T-cell (primary cell): ENCODE measurements around the gene ARHGAP15. TPM values are rescaled to one million over a fixed set of nuclear protein-coding genes. Genes with fewer than 3 reads are reported as not detected.
A peak's percentile ranks its signal among the peaks of the same experiment; 100 is the strongest.

Experiments used
- ATAC-seq, 4 experiments: fragments of 200-7000 bp in 3 of 4; fragments of 150-1000 bp in 1 of 4; cut with Tn5 transposase; replicated peaks in 1 of 4; 1 replicate in 3 of 4; 2 replicates in 1 of 4; pipeline ENCODE4 v1.10.0; 2021; ENCODE audit warnings: moderate library complexity in 3 of 4, mild to moderate bottlenecking in 2 of 4, moderate number of reproducible peaks in 1 of 4
- CTCF ChIA-PET, 2 donors: fragments of 300-600 bp; sonication (Branson Sonifier 250); formaldehyde crosslinking; loops; one replicate each; lab custom pipeline; 2022; ENCODE audit warnings: antibody characterized with exemption in 2 of 2; lab: Charles Lee
- POLR2A ChIA-PET, 2 donors: fragments of 300-600 bp; sonication (Branson Sonifier 250); formaldehyde crosslinking; loops; one replicate each; lab custom pipeline; 2022; ENCODE audit warnings: antibody characterized with exemption in 2 of 2; lab: Charles Lee
- DNase-seq, 35 experiments: peaks; one replicate each; pipeline versions ENCODE4 v3.0.0 to v3.0.0-alpha.2; 2013 to 2023
- H3K27ac ChIP-seq: one replicate; pipeline ENCODE4 v1.5.1; 2013; ENCODE audit warnings: low read length
- H3K27me3 ChIP-seq, 2 experiments: replicated peaks in 1 of 2; 1 replicate in 1 of 2; 2 replicates in 1 of 2; pipeline versions ENCODE4 v1.6.1 to v1.7.0; 2013; ENCODE audit warnings: low read length in 1 of 2, mixed read lengths in 1 of 2; ENCODE audit not compliant: control insufficient read depth in 2 of 2, insufficient read depth in 2 of 2; ENCODE audit errors: extremely low read depth in 1 of 2
- H3K36me3 ChIP-seq, 2 donors: 1 replicate in 1 of 2; 2 replicates in 1 of 2; pipeline versions ENCODE4 v1.6.1 to v1.7.0; 2013; ENCODE audit warnings: low read length in 1 of 2; ENCODE audit not compliant: control insufficient read depth in 2 of 2, insufficient read depth in 1 of 2; ENCODE audit errors: extremely low read depth in 1 of 2
- H3K4me1 ChIP-seq, 2 experiments: 1 replicate in 1 of 2; 2 replicates in 1 of 2; pipeline versions ENCODE4 v1.6.1 to v1.7.0; 2013; ENCODE audit warnings: low read length in 2 of 2, mixed read lengths in 1 of 2; ENCODE audit not compliant: insufficient read depth in 2 of 2, control insufficient read depth in 1 of 2; ENCODE audit errors: extremely low read depth in 1 of 2
- H3K4me3 ChIP-seq, 2 donors: 1 replicate in 1 of 2; 2 replicates in 1 of 2; pipeline versions ENCODE4 v1.5.1 to v1.7.0; 2013; ENCODE audit warnings: mild to moderate bottlenecking in 2 of 2, low read length in 1 of 2, moderate library complexity in 1 of 2; ENCODE audit not compliant: control insufficient read depth in 1 of 2; ENCODE audit errors: extremely low read depth in 1 of 2
- H3K9me3 ChIP-seq: 2 replicates; pipeline ENCODE4 v1.7.0; 2013
- H3K27ac Mint-ChIP-seq, 2 donors: one replicate each; pipeline ENCODE4 v1.8.0; 2020 to 2021; ENCODE audit warnings: mild to moderate bottlenecking in 2 of 2, mixed read lengths in 2 of 2
- H3K27me3 Mint-ChIP-seq, 2 donors: one replicate each; pipeline ENCODE4 v1.8.0; 2021 to 2022; ENCODE audit warnings: mixed read lengths in 2 of 2
- H3K36me3 Mint-ChIP-seq: one replicate; pipeline ENCODE4 v1.8.0; 2021; ENCODE audit warnings: mixed read lengths
- H3K4me1 Mint-ChIP-seq, 3 donors: one replicate each; pipeline ENCODE4 v1.8.0; 2020 to 2022; ENCODE audit warnings: mixed read lengths in 3 of 3, mild to moderate bottlenecking in 1 of 3
- H3K4me3 Mint-ChIP-seq, 3 donors: one replicate each; pipeline ENCODE4 v1.8.0; 2020 to 2022; ENCODE audit warnings: mild to moderate bottlenecking in 3 of 3, mixed read lengths in 3 of 3, moderate library complexity in 3 of 3
- H3K9me3 Mint-ChIP-seq, 3 donors: one replicate each; pipeline ENCODE4 v1.8.0; 2020 to 2022; ENCODE audit warnings: mixed read lengths in 3 of 3
- WGBS: methylation state at CpG from one replicate; pipeline ENCODE4 v1.1.5; 2013; ENCODE audit warnings: missing lambda C conversion rate; ENCODE audit not compliant: insufficient coverage; 5-methylcytosine and 5-hydroxymethylcytosine counted together
- total RNA-seq, 35 experiments: library from RNA in 6 of 35; stranded (reverse) in 6 of 35; fragments of 120-200 nt in 1 of 35; gene quantifications; one replicate each; pipeline versions ENCODE4 v1.2.1 to v1.2.4 and lab custom pipeline; 2013 to 2026

Gene ARHGAP15
- total RNA-seq, 5 donors from 2014 or later (not counting 1 experiment from before 2014, with no cell fraction given): 154 to 271 (median 188) TPM

DNA sequence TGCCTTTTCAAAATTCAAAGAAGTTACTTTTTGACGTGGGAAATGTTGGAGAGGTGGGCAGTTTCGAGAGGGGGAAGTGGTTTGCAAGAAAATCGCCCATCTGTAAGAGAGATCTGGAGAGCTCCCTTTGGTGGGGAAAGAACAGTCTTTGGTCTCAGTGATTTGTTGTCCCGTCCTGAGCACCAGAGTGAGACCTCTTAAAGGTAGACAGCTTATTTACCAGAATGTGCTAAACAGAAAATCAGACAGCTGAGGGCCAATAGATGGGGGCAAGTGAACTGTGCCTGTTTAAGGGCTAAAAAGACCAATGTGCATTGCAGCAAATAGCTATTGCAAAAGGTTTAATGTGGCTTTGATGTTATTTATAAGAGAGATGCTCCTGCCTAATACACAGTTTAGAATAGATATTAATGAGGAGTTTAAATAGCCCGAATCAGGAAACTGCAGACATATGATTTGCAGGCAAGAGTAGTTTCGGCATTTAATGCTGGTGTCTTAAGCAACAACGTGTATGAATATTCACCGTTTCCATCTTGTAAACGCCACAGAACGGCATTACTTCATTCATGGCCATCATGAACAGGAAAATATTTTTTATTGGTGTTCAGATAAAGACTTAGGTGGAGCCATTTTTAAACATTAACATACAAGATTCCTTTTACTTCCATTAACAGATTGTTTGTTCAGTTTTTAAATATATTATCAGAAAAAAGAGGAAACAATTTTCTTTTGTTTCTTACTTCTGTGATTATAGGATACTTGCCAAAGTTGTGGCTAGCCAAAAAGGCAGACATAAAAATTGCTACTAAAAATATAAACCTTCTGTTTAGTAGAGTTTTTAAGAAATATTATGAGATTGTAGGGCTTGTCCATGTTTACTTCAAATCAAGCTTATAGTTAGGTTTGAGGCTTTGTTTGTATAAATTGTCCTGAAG is 29.6 kb downstream of the ARHGAP15 start:
- CTCF ChIA-PET: interaction anchor here (0.7 to 8.8 kb wide), 12 partner anchors 9 to 125 kb away, joined by 3 to 99 read pairs (median 4); no protein-coding TSS in a partner anchor
- no peak for ATAC-seq
- no peak for DNase-seq
- Mint-ChIP-seq H3K9me3 (no peaks in the 10 kb centered on the region), H3K27ac (peak overlapping the region; percentile 87 to 93), H3K4me3 (peak overlapping the region in 1 of 3 donors; percentile 38), H3K36me3 (peaks cover 34% of the 10 kb centered on the region), H3K4me1 (peaks cover 91 to 94% (median 91%) of the 10 kb centered on the region in 3 donors), H3K27me3 (no peaks in the 10 kb centered on the region)
- WGBS: 44% methylated on average over 3 of the region's 10 CpGs
- H3K9me3 ChIP-seq: no peaks in the 10 kb centered on the region
- no peaks in the 10 kb centered on the region for H3K27me3 ChIP-seq
- POLR2A ChIA-PET: interaction anchor here in 1 of 2 donors (0.6 kb wide), 2 partner anchors 10 to 30 kb away, joined by 3 to 8 read pairs; no protein-coding TSS in a partner anchor
- H3K4me1 ChIP-seq: peaks cover 13 to 30% of the 10 kb centered on the region in 2 experiments
- H3K4me3 ChIP-seq: no peak overlapping the region
- H3K36me3 ChIP-seq: peaks cover 0 to 33% of the 10 kb centered on the region in 2 donors
- H3K27ac ChIP-seq: no peak overlapping the region

DNA sequence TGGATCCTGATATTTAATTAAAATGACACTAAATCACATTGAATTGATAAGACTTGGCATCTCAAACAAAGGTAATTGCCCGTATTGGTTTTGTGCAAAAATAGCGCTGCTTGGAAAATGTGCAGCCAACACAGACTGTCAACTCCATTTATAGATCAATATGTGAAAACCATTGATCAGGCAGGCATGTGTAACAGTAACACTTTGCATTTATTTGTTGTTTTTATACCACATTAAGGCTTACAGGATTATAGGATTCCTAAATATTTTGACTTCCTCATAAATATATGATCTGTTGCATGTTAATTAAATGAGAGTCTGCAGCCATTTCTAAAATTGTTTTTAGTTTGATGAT is 30.2 kb downstream of the ARHGAP15 start:
- H3K27me3 ChIP-seq: no peaks in the 10 kb centered on the region
- ChIA-PET CTCF (interaction anchor here in 1 of 2 donors (0.6 to 8.8 kb wide), 7 partner anchors 11 to 124 kb away, joined by 3 to 99 read pairs (median 9); no protein-coding TSS in a partner anchor), POLR2A (interaction anchor here in 1 of 2 donors (0.6 kb wide), 1 partner anchor 11 kb away, joined by 3 read pairs; no protein-coding TSS in a partner anchor)
- H3K4me3 ChIP-seq: no peak overlapping the region
- no peak overlapping the region for H3K27ac ChIP-seq
- Mint-ChIP-seq H3K27ac (peak overlapping the region; percentile 82 to 87), H3K4me1 (peaks cover 91 to 94% (median 91%) of the 10 kb centered on the region in 3 donors), H3K36me3 (peaks cover 39% of the 10 kb centered on the region), H3K27me3 (no peaks in the 10 kb centered on the region), H3K9me3 (no peaks in the 10 kb centered on the region), H3K4me3 (peak overlapping the region in 1 of 3 donors; percentile 25)
- no peak for DNase-seq
- H3K36me3 ChIP-seq: peaks cover 0 to 36% of the 10 kb centered on the region in 2 donors
- no CpG with 5 or more reads among the region's 2 CpGs for WGBS
- H3K4me1 ChIP-seq: peaks cover 13 to 28% of the 10 kb centered on the region in 2 experiments
- no peaks in the 10 kb centered on the region for H3K9me3 ChIP-seq
- ATAC-seq: no peak

DNA sequence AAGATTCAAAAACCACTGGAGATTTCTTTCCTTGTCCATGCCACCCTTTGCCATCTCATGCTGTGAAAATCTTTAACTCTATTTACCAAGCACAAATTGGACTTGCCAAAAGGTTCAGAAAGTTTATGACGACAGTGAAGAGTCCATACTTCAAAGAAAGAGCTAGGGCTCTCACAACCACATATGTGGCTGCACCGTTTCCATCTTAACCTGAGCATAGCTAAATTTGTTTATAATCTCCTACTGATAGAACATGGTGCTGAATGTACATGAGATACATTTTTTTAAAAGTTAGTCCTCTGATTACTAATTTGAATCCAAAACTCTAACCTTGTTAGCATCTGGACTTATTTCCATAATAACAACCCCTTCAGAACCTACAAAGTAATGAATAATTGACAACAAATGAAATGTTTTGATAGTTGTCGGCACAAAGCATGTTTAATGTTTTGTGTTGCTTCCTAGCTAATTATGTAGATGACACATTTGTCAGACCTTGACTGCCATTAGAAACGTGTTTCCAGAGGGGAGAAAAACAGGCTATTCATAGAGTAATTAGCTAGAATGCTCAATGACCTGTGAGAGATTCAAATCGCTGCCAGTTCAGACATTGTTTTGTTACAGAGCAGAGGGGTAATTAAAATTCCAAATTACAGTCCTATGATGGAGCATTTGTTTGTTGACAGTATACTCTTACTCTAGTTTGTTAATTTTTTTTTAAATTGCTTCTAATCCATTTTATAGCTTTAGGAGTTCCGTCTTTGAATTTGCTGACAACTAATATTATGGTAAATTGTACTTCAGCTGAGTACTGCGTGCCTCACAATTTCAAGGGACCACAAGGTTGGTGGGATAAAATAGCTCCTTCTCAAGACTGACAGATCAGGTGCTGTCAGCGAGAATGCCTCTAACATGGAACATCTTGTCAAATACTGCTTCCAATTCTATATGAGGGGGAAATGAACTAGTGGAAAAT is 31.8 kb downstream of the ARHGAP15 start:
- ChIA-PET CTCF (interaction anchor here (0.6 to 8.8 kb wide), 43 partner anchors 10 to 735 kb away, joined by 3 to 99 read pairs (median 5); partner anchors contain the start of gene ARHGAP15 (in 1 of the 2)), POLR2A (interaction anchor here (0.5 to 1.7 kb wide), 11 partner anchors 8 to 261 kb away, joined by 3 to 6 read pairs (median 3); no protein-coding TSS in a partner anchor)
- ATAC-seq (no peak), DNase-seq (no peak)
- Mint-ChIP-seq H3K4me1 (peaks cover 87 to 90% (median 88%) of the 10 kb centered on the region in 3 donors), H3K36me3 (peaks cover 34% of the 10 kb centered on the region), H3K27ac (peak overlapping the region; percentile 82 to 90), H3K27me3 (no peaks in the 10 kb centered on the region), H3K9me3 (no peaks in the 10 kb centered on the region), H3K4me3 (peak overlapping the region in 1 of 3 donors; percentile 25)
- Histone ChIP-seq H3K4me3 (no peak overlapping the region), H3K27me3 (no peaks in the 10 kb centered on the region), H3K9me3 (no peaks in the 10 kb centered on the region), H3K4me1 (peaks cover 13 to 28% of the 10 kb centered on the region in 2 experiments), H3K36me3 (peaks cover 0 to 32% of the 10 kb centered on the region in 2 donors), H3K27ac (peak overlapping the region; percentile 11)
- WGBS: 69% methylated on average over 2 of the region's 8 CpGs

DNA sequence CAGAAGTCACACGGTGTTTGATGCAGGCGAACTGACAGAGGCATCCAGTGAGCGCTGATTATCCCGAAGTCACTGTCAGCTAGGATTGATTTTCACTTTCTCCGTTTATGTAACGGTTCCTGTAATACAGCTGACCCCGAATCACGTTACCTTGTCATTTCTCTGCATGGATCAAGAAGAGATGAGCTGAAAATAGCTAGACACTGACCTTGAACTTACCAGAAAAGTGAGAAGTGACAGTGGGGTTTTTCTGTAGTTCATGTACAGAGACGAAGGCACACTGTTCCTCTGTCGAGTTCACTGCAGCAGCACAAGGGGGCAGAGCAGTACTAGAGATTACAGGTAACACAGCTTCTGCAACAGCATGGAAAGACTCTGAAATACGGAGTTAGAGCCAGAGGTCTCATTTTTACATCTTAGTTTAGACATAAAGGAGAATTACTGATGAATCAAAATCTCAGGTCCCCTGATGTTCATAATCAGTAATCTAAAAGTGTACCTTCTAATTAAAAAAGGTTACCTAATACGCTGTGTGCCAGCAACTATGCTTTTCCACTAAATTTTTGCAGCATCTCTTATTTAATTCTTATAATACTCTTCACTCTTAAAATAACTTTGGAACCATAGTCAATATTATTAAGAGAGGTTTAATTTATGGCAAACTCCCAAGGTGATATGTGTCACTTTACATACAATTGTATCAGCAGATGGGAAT is 33.1 kb downstream of the ARHGAP15 start:
- H3K27ac Mint-ChIP-seq: peak overlapping the region; percentile 82 to 90
- Histone ChIP-seq H3K36me3 (peaks cover 0 to 21% of the 10 kb centered on the region in 2 donors), H3K4me3 (no peak overlapping the region), H3K27me3 (no peaks in the 10 kb centered on the region), H3K9me3 (no peaks in the 10 kb centered on the region), H3K4me1 (peaks cover 12 to 28% of the 10 kb centered on the region in 2 experiments), H3K27ac (peak overlapping the region; percentile 3)
- POLR2A ChIA-PET: interaction anchor here (0.5 to 1.7 kb wide), 6 partner anchors 16 to 99 kb away, joined by 3 to 6 read pairs (median 3); no protein-coding TSS in a partner anchor
- CTCF ChIA-PET: interaction anchor here (0.5 to 8.8 kb wide), 44 partner anchors 9 to 249 kb away, joined by 3 to 99 read pairs (median 4); partner anchors contain the start of gene ARHGAP15 (in 1 of the 2)
- 82% methylated on average over 8 of the region's 12 CpGs for WGBS
- DNase-seq: peak in 34 of 35 experiments; percentile 37 to 83 (median 61)
- peaks cover 38% of the 10 kb centered on the region for H3K36me3 Mint-ChIP-seq
- H3K4me1 Mint-ChIP-seq: peaks cover 89 to 95% (median 90%) of the 10 kb centered on the region in 3 donors
- ATAC-seq: peak; percentile 90 to 99 (median 94)
- no peak overlapping the region for H3K4me3 Mint-ChIP-seq
- no peaks in the 10 kb centered on the region for H3K27me3 Mint-ChIP-seq
- H3K9me3 Mint-ChIP-seq: no peaks in the 10 kb centered on the region

DNA sequence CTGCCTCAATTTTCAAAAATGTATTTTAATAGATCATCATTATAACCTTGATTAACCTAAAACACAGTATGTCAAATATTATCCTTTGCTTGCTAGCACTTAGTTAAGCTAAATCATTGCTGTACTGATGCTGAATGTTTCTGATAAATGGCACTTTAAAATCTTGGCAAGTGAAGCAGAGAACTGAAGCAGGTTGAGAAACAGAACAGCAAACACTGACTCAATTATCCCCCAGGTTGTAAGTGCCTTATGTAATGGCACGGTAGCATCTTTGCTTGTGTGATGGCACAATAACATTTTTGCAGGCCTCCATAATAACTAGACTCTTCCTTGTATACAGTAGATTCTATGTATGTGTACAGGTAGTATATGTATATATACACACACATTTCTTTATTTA is 33.8 kb downstream of the ARHGAP15 start:
- Histone ChIP-seq H3K27ac (no peak overlapping the region), H3K4me1 (peaks cover 15 to 29% of the 10 kb centered on the region in 2 experiments), H3K9me3 (no peaks in the 10 kb centered on the region), H3K36me3 (peaks cover 0 to 20% of the 10 kb centered on the region in 2 donors), H3K27me3 (no peaks in the 10 kb centered on the region), H3K4me3 (no peak overlapping the region)
- CTCF ChIA-PET: interaction anchor here (0.9 to 8.8 kb wide), 21 partner anchors 8 to 121 kb away, joined by 3 to 99 read pairs (median 7); no protein-coding TSS in a partner anchor
- POLR2A ChIA-PET: interaction anchor here (0.5 to 1.2 kb wide), 3 partner anchors 76 to 101 kb away, joined by 3 read pairs; no protein-coding TSS in a partner anchor
- H3K36me3 Mint-ChIP-seq: peaks cover 37% of the 10 kb centered on the region
- DNase-seq: no peak
- no peaks in the 10 kb centered on the region for H3K9me3 Mint-ChIP-seq
- H3K27ac Mint-ChIP-seq: peak overlapping the region; percentile 29 to 37
- no peak for ATAC-seq
- H3K4me3 Mint-ChIP-seq: no peak overlapping the region
- no peaks in the 10 kb centered on the region for H3K27me3 Mint-ChIP-seq
- WGBS: no CpG with 5 or more reads among the region's 1 CpG
- H3K4me1 Mint-ChIP-seq: peaks cover 89 to 93% (median 90%) of the 10 kb centered on the region in 3 donors
